Non-pigmented ciliary epithelial cell (primary cell): Measurements from ENCODE around the gene CPA3.

Experiments used
- DNase-seq: peaks from one replicate; pipeline ENCODE4 v3.0.0-alpha.2; 2010; ENCODE audit warnings: low read depth

The CPA3 gene

DNA sequence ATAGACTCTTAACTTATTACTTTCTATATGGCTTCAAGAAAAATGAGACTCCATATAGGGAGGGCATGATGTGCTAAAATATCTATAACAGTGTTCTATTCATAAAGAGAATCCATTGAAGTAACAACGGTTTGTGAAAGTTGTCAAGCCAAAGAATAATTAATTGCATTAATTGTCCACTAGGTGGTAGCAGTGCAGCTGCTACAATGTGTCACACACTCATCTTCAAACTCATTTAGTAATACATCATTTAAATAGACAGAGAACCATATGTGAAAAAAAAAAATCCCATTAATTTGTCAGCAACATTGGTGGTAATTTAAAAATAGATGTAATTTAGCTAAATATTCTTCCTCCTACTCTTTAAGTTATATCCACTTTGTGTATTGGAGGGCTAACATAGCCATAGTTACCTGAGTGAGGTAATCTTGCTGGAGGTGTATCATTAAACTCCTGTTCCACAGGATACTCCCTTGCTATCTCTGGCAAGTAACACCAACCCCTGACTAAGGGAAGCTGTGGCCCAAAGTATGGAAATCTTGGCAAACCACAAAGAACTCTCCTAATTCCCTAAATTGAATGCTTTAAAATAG, 3.7 kb upstream of the CPA3 start:
- DNase-seq = no peak

DNA sequence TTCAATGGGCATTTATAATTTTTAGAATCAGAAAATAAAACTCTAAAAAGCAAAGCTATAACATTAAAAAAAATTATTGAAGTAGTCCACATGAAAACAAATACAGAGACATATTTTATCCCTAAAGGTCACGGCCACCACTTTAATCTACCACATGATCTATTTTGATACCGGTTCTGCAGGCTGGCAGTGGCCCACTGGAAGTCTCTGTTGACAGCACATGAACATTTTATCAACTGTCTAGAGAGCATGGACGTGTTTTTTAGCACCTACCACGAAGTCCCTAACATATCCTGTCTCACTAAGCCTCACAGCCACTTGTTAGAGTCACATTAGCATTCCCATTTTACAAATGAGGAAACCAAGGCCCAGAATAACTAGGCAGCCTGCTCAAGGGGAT, 1.8 kb upstream of the CPA3 start:
- DNase-seq = no peak

DNA sequence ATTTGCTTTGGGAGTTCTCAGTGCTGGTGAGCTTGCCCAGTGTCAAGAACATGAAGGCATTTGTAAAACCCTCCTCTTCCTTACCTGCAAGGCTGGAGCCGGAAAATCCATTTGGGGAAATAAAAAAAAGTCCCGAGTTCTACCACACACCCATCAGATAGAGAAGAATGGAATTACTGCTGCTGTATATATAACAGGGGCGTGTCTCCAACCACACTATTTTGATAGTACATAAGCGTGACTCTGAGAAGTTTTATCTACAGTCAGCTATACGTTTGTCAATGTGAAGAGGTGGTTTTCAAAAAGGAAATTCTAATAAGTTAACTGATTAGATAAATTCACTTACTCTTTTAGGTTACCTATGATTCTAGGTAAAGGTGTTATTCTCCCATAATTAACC, 1.3 kb upstream of the CPA3 start:
- no peak for DNase-seq

DNA sequence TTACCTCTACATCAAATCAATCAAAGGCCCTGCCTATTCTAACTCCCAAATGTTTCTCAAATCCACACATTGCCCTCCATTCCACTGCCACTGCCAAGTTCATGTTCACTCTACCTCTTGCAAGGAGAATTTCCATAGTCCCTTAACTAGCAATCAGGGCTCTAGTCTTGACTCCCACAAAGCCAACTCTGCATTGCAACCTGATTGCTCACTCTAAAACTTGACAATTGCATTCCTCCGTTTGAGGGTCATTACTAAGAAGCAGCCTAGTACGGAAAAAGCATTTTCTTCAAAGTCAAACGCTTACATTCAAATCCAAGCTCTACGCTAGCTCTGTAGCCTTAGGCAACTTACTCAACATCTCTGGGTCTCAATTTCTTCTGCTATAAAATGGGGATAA, 1.2 kb downstream of the CPA3 start:
- DNase-seq = peak; percentile 87

DNA sequence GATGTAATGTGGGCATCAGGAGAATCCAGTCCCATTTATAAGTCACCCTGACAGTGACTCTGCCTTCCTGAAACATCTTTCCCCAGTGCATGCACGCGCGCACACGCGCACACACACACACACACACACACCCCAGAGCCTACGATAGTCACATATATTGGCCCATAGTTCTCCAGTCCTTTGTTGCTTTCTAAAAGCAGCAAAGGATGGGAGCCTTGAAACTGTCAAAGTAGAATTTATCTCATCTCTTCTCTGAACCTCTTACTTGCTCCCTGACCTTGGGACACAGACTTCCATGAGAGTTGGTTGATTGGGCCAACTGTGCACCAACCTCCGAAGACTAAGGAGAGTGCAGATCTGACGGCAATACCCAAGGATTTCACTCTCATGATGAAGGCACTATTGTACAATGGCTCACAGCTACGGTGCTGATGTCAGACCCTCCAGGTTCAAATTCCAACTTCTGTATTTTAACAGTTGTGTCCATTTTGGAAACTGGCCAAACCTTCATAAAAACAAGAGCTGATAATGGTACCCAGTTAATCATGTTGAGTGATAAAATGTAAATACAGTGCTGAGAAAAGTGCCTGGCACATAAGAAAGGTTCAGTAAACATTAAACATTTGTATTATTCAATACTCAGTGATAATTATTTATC, 8.3 kb downstream of the CPA3 start:
- DNase-seq = no peak

DNA sequence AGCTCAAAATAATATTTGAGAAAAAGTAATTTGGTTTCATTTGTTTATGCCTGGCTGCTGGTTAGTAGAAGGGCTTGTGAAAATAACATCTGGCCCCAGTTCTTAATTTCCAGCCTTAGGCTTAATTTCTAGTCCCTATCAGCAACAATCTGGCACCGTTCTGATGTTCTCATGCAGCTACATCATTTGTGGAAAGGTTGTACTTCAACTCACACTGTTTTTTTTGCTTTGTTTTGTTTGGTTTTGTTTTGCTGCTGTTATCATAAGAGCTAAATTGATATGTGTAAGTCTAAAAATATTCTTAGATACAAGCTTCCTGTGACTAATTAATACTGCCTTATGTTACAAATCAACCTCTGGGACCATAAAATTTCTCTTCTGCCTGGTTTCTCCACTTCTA, 8.9 kb downstream of the CPA3 start:
- DNase-seq = no peak

DNA sequence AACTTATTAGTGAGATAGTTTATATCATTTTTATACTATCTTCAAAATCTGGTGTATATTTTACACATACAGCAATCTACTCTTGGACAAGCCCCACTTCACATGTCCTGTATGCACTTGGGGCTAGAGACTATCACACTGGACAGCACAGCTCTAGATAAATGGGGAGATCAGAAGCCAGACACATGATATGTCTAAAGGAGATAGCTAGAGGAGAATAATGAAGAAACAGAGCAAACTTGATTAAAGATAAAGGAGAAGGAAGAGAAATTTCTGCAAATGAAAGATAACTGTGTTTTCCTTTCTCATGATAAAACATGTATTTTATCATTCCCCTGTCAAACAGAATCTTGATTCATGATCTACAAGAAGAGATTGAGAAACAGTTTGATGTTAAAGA, 13.0 kb downstream of the CPA3 start:
- no peak for DNase-seq

DNA sequence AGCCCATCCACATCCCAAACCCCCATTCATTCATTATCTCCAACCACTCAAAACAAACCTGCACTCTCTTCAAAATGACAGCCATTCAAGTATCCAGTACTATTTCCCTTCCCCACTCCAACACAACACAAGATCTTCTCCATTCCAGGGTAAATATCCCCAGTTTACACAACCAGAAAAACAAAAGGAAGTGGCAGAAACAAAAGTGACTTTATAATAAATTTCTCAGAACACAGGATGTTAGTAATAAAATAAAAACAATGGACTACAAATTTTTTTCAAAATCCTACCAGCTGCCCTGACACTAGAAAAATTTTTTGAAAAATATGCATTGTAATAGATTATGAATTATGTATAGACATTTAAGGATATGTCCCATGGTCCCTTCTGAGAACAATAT, 14.2 kb downstream of the CPA3 start:
- no peak for DNase-seq

DNA sequence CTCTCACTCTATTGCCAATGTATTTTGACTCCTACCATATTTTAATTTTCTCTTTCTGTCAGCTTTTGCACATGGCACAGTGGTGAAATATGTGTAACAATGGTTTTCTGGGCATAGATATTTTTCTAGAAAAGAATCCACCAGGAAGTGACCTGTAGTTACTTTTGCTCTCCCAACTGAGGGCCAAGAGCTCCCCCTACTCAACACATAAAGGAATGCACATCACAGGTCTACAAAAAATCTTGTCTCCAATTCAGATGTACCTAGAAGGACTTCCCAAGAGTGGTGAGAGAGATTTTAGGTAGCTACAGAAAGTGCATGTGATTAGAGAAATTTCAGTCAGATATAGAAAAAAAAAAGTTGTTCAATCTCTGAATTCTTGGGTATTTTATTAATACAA, 15.6 kb downstream of the CPA3 start:
- DNase-seq = no peak

DNA sequence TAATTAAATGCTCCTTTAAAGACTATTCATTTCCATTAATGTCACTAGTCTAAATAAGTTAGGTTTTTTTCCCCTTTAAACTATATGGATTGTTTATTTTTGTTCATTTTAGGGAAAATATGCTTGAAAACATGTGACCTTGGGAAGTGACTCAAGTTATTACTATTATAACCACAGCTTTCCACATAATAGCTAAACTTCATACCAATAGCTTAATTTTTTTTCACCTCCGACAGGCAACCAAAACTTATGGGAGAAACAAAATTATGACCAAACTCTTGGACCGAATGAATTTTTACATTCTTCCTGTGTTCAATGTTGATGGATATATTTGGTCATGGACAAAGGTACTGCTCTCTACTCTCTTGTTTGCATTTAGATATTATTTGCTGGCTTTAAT, 16.2 kb downstream of the CPA3 start:
- no peak for DNase-seq

DNA sequence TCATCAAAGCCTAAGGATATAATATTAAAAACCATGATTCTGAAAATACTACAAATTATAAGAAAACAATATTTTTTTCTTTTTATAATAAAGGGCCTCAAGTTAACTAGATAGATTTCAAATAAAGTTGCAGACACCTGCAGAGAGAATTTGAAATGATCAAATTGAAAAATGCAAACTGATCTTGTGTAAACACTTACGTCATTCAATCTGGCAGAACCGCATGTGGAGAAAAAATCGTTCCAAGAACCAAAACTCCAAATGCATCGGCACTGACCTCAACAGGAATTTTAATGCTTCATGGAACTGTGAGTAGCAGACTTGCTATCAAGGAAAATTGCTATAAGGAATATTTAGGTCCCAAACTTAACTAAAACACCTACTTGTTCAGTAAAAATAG, 17.2 kb downstream of the CPA3 start:
- no peak for DNase-seq

DNA sequence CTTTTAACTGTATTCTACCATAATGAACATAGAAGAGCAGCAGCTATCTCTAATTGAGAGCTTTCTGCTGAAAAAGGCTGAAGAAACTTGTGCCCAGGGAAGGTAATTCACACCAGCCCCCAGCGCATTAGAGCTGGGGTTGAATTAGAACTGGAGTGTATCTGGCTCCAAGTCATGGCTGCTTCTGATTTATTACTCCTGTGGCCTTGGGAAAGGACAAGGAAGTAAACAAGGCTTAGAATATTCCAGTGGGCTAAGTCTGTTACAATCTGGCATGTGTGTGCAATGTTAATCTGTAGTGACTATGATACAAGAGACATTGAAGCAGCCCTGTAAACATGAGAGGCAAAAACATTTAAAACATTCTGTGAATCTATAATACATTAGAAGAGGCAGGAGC, 18.1 kb downstream of the CPA3 start:
- DNase-seq = no peak

DNA sequence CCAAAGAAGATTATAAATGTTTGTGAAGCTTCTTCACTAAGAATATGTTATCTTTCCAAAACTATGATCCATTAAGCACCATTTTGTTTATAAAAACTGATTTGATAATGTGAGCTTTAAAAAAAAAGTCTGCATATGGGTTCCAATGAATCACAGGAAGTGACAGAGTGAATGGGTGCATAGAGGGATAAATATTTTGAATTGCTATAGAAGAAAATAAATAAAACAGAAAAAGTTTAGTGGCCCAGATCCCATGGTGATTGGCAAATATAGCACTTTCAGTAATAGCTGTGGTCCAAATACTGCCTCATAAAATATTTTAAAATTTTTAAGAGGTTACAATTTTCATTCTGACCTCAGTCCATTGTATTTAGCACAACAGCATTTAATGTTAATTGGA, 19.2 kb downstream of the CPA3 start:
- DNase-seq = no peak

DNA sequence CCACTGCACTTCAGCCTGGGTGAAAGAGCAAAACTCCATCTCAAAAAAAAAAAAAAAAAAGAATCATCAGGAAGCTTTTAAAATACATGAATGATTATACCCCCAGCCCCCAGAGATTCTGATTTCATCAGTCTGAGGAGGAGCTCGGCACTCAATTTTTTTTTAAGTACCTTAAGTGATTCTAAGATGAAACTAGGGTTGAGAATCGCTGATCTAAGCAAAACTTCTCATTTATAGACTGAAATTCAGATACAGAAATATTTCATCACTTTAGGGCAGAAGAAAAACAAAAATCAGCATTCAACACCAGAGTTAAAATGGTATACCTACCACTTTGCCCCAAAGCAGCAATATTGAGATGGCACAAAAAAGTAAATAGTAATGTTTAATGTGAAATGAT, 24.7 kb downstream of the CPA3 start:
- no peak for DNase-seq

DNA sequence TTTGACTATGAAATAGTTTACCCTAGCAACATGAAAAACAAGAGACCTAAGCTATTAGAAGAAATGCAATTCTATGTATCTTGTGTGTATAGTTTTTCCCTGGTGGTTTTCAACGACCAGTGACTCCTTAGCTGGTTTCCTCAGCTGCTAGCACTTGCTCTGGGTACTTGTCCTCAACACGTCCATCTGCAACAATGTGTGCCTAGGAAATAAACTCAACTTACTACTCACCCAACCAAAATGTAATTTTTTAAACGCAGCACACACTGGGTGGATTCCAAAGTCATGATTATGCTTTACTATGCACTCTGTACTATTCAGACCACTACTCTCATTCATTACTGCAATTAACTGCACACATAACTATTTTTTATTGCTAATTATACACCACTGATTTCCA, 31.0 kb downstream of the CPA3 start:
- peak; percentile 11 for DNase-seq

DNA sequence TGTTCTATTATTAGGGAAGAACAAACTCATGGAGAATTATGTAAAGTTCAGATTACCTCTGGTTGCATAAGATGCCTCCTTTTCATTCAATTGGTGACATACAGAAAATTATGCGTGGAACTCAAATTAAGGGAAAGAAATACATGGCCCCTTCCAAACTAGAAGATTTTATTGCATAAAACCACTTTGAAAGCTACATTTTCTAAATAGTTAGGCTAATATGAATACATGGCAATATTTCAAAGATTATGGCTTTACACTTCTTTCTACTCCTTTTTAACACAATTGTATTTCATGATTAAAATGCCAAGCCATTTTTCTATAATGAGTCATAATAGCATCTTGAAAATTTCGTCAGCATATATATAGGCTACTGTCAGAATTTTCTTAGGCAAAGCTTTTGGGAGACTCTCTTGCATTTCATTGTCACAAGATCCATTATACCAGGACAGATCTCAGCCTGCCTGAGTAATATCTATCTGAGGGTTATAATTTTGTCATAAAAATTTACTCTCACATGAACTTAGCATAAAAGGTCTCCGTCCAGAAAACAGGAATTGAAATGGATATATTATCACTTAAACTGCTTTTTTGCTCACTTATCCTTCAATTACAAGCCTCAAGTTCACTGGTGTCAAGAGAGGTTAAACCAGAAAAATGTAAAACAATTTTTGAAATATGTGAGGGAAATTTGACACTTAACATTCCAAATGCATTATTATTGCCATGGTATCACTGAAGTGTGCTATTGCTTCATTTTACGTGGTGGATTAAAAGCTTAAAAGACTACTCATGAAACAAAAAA, 37.1 kb downstream of the CPA3 start:
- peak; percentile 52 for DNase-seq

DNA sequence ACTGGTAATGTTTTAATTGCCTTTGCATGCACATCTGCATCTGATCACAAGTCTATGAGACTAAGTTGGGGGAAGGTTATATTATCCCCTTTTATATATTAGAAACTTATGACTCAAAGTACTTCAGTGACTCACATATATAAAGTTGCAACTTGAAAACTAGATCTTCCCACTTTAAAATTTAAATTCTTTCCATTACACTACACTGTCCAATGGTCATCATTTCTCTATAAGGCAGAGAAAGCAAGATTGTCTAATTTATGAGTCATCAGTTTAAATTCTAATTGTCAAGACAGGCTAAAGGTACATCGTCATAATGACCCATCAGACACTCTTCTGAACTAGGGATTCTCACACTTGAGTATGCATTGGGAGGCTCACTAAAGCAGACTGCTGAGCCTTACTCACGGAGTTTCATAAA, 37.9 kb downstream of the CPA3 start:
- peak; percentile 27 for DNase-seq

DNA sequence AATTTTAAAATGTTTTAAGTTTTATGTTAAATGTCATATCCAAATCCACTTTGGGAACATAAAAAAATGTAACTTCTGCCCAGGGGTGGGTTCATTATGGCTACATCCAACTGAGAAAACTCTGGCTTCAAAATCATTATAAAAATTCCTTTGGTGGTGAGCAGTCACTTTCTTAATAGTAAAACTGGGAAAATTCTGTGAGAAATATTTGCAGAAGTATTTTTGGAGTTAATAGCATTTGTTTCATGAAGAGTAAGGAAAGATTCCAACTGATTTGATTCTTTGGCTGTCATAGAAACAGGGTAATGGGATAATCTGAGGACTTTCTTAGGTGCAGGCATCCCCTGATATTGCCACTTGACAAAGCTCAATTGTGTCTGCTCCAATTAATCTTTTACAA, 38.8 kb downstream of the CPA3 start:
- no peak for DNase-seq

DNA sequence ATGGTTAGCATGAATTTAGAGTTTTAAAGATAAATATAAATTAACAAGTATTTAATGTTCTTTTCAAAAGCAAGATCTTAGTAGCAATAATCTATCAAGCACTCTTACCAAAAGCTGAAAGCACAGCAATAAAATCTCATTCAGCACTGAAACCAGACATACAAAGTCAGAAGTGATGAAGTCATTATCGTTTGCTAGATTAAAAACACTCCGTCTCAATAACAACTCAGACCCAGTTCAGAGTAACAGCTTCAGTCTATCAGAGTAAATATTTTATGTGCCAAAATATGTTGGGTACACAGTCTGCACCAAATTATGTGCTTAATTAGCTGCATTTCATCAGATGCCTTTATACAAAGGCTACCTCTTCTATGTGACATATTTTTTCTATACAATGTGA, 41.6 kb downstream of the CPA3 start:
- no peak for DNase-seq

DNA sequence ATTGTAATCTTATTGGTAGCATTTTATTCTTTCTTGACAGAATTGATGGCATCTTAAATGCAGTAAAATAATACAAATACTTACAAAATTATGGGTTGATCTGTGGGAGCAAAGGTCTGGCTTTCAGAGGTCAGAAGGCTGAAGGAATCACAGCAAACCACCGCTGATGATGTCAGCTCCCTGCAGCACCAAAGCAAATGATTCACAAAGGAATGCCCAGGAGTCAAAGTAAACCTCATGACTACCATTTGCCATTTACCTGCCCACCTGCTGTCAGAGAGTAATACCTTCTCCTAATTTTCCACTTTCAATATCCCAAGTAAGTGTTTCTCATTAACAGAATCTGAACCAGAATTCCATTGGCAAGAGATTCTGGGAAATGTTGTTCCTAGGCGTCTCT, 46.1 kb downstream of the CPA3 start:
- no peak for DNase-seq

DNA sequence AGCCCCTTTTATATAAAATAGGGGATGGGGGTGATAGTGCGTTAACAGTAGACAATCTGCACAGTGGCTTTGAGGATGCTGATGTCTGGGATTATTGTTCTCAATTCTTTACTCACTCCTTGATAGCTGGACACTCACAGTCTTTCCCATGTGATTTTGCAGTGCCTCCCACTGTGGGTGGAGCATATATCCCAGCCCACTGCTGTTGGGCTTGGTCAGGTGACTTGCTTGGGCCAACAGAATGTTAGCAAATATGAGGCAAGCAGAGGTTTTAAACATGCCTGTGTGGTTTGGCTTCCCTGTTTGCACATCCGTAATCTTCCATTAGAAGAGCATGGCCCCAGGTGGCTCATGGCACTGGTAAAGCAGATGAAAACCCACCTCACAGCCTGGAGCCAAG, 46.5 kb downstream of the CPA3 start:
- DNase-seq = no peak

DNA sequence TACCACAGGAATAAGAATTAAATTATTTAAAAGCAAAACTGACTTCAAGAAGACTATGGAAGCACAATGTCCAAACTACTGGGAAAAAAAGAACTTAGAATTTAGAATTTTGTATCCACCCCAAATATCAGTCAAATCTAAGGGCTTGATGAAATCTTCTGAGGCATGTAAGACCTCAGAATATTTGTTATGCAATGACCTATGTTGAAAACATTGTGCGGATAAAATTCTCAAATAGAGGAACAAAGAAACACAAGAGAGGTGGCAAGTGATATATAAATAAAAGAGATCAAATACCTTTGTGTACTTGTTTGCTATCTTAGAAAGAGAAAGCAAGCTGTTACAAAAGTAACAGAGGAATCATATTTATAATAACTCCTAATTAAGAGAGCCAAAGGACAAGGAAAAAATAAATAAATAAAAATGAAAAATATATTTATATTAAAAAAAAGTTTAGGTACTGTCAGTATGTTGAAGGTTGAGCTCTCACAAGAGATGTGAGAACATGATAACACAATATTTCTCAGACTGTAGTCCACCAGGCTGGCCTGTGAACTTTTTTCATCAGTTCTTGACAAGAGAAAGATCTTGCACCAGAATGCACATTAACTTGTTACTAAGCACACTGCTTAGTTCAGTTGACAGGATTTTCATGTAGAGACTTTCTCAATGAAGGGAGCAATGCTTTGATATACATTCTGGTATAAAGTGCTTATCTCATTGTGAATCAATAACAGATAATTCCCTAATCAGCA, 50.0 kb downstream of the CPA3 start:
- DNase-seq = no peak

DNA sequence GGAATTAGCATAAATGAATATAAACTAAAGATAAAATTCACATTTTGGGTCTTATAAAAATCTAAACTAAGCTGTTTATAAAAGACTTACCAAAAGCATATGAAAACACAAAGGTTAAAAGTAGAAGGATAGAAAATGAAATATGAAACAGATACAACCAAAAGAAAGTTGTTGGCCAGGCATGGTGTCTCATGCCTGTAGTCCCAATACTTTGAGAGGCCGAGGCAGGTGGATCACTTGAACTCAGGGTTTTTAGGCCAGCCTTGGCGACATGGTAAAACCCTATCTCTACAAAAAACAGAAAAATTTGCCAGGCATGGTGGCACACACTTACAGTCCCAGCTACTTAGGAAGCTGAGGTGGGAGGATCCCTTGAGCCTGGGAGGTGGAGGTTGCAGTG, 51.0 kb downstream of the CPA3 start:
- DNase-seq = no peak
